Measurements from ENCODE around the gene INSL3. TPM values are rescaled to one million over a fixed set of nuclear protein-coding genes. Genes with fewer than 3 reads are reported as not detected.

Gene INSL3
- polyA plus RNA-seq (2012; ENCODE audit: low read depth, missing spikeins) = 3.8 TPM

DNA sequence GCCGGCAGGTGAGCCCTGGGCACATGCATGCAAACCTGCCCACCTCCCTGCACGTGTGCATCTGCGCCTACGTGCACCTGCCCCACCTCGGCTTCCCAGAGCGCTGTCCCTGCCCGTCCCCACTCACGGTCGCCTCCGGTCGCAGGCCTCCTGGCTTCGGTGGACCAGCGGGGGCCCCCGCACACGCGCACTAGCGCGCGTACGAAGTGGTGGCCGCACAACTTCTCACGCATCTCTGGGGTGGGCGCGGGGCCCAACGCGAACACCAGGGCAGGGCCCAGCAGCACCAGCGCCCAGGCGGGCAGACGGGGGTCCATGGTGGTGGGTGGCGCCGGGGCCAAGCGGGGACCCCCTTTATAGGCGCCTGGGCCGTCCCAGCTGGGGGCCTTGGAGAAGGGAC lies at the start of gene INSL3:
Gene INSL3, minus strand, starts transcription at position 330 of the 400 bp plus-strand sequence. Its CDS starts 13 bp downstream, at position 317.
- no peak for FAIRE-seq
- DNase-seq (ENCODE audit: insufficient read length, low spot score) = no peak
- TF ChIP-seq TAF1 (IDR thresholded peaks at IDR 0.05; ENCODE audit: low read depth, low read length) (no peak), POLR2A (IDR thresholded peaks at IDR 0.05; ENCODE audit: low read depth, low read length) (no peak), PAX5 (IDR thresholded peaks at IDR 0.05; ENCODE audit: insufficient read depth, low read length, severe bottlenecking) (no peak), POU2F2 (IDR thresholded peaks at IDR 0.05; ENCODE audit: low read depth, low read length) (no peak), SPI1 (IDR thresholded peaks at IDR 0.05; ENCODE audit: low read depth, low read length) (no peak), POLR2AphosphoS5 (IDR thresholded peaks at IDR 0.05; ENCODE audit: low read depth, low read length) (no peak)

DNA sequence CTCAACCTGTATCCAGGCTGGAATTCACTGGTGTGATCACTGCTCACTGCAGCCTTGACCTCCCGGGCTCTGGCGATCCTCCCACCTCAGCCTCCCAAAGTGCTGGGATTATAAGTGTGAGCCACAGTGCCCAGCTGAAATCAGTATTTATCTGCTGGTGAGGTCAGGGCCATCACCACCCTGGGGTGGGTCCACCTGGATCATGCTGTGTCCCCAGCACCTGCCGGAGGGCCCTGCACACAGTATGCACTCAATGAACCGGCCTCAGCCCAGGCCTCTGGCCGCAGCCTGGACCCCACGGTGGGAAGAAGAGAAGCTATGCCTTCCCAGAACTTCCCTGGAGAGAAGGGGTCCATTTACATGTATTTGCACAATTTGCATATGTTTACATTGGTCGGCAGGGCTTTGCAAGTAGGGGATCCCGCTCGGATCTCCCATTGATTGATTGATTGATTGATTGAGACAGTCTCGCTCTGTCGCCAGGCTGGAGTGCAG lies 47.8 kb upstream of the INSL3 start:
- DNase-seq (ENCODE audit: insufficient read length, low spot score) (no peak), FAIRE-seq (no peak)
- TF ChIP-seq POLR2A (IDR thresholded peaks at IDR 0.05; ENCODE audit: low read depth, low read length) (no peak), TAF1 (IDR thresholded peaks at IDR 0.05; ENCODE audit: low read depth, low read length) (no peak), POU2F2 (IDR thresholded peaks at IDR 0.05; ENCODE audit: low read depth, low read length) (no peak), PAX5 (IDR thresholded peaks at IDR 0.05; ENCODE audit: insufficient read depth, low read length, severe bottlenecking) (no peak), POLR2AphosphoS5 (IDR thresholded peaks at IDR 0.05; ENCODE audit: low read depth, low read length) (no peak), SPI1 (IDR thresholded peaks at IDR 0.05; ENCODE audit: low read depth, low read length) (no peak)

- FAIRE-seq = no peak
- DNase-seq (ENCODE audit: insufficient read length, low spot score) = no peak
- no peak for TF ChIP-seq TAF1 (IDR thresholded peaks at IDR 0.05; ENCODE audit: low read depth, low read length)
- no peak for TF ChIP-seq POLR2A (IDR thresholded peaks at IDR 0.05; ENCODE audit: low read depth, low read length)
- TF ChIP-seq POU2F2 (IDR thresholded peaks at IDR 0.05; ENCODE audit: low read depth, low read length) = no peak
- no peak for TF ChIP-seq PAX5 (IDR thresholded peaks at IDR 0.05; ENCODE audit: insufficient read depth, low read length, severe bottlenecking)
Observed at GRCh38 chr19:17868669-17869068, 47.4 kb upstream of the INSL3 start.

- no peak for DNase-seq (ENCODE audit: insufficient read length, low spot score)
- FAIRE-seq = no peak
- TF ChIP-seq POU2F2 (IDR thresholded peaks at IDR 0.05; ENCODE audit: low read depth, low read length) = no peak
- TF ChIP-seq POLR2A (IDR thresholded peaks at IDR 0.05; ENCODE audit: low read depth, low read length) = no peak
- TF ChIP-seq PAX5 (IDR thresholded peaks at IDR 0.05; ENCODE audit: insufficient read depth, low read length, severe bottlenecking) = no peak
- TF ChIP-seq POLR2AphosphoS5 (IDR thresholded peaks at IDR 0.05; ENCODE audit: low read depth, low read length) = no peak
- no peak for TF ChIP-seq SPI1 (IDR thresholded peaks at IDR 0.05; ENCODE audit: low read depth, low read length)
- no peak for TF ChIP-seq TAF1 (IDR thresholded peaks at IDR 0.05; ENCODE audit: low read depth, low read length)
Observed at GRCh38 chr19:17866964-17867486, 45.7 kb upstream of the INSL3 start.

DNA sequence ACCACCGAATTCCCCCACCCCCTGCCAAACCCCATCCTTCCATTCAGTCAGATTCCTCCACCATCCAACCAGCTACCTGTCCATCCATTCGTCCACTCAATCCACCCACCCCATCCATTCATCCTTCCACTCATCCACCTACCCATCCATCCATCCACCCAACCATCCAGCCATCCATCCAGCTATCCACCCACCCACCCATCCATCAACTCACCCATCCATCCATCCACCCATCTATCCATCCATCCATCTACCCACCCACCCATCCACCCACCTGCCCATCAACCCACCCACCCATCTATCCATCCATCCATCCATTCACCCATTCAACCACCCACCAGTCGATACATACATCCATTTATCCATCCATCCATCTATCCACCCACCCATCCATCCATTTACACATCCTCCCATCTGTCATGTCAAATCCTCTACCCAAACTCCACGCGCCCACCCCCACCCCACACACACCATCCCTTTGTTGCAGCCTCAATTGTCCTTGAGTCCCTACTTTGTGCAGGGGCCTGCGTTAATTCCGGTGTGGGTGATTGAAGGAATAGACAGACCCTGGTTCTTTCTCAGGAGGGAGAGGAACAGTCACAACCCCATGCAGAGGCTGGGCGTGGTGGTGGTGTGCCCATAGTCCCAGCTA lies 45.1 kb upstream of the INSL3 start:
- FAIRE-seq = no peak
- TF ChIP-seq POLR2AphosphoS5 (IDR thresholded peaks at IDR 0.05; ENCODE audit: low read depth, low read length) (0 out of 2 replicates have a peak, but pooled peaks have one; percentile 11), PAX5 (IDR thresholded peaks at IDR 0.05; ENCODE audit: insufficient read depth, low read length, severe bottlenecking) (no peak), POLR2A (IDR thresholded peaks at IDR 0.05; ENCODE audit: low read depth, low read length) (no peak)
- no peak for DNase-seq (ENCODE audit: insufficient read length, low spot score)

GRCh38 chr19:17865364-17866311 lies 44.3 kb upstream of the INSL3 start:
- FAIRE-seq = peak; percentile 57
- no peak for TF ChIP-seq SPI1 (IDR thresholded peaks at IDR 0.05; ENCODE audit: low read depth, low read length)
- TF ChIP-seq POLR2A (IDR thresholded peaks at IDR 0.05; ENCODE audit: low read depth, low read length) = peak; percentile 73
- TF ChIP-seq POU2F2 (IDR thresholded peaks at IDR 0.05; ENCODE audit: low read depth, low read length) = peak; percentile 10; the same call in 1 of the 2 replicates
- TF ChIP-seq TAF1 (IDR thresholded peaks at IDR 0.05; ENCODE audit: low read depth, low read length) = no peak
- peak; percentile 84 for TF ChIP-seq POLR2AphosphoS5 (IDR thresholded peaks at IDR 0.05; ENCODE audit: low read depth, low read length)
- no peak for DNase-seq (ENCODE audit: insufficient read length, low spot score)

GRCh38 chr19:17863520-17864182 lies 42.3 kb upstream of the INSL3 start:
- FAIRE-seq (no peak), DNase-seq (ENCODE audit: insufficient read length, low spot score) (no peak)
- TF ChIP-seq PAX5 (IDR thresholded peaks at IDR 0.05; ENCODE audit: insufficient read depth, low read length, severe bottlenecking) = no peak
- TF ChIP-seq POLR2AphosphoS5 (IDR thresholded peaks at IDR 0.05; ENCODE audit: low read depth, low read length) = no peak; the same call in 1 of the 2 replicates
- no peak for TF ChIP-seq TAF1 (IDR thresholded peaks at IDR 0.05; ENCODE audit: low read depth, low read length)
- no peak for TF ChIP-seq POLR2A (IDR thresholded peaks at IDR 0.05; ENCODE audit: low read depth, low read length)

DNA sequence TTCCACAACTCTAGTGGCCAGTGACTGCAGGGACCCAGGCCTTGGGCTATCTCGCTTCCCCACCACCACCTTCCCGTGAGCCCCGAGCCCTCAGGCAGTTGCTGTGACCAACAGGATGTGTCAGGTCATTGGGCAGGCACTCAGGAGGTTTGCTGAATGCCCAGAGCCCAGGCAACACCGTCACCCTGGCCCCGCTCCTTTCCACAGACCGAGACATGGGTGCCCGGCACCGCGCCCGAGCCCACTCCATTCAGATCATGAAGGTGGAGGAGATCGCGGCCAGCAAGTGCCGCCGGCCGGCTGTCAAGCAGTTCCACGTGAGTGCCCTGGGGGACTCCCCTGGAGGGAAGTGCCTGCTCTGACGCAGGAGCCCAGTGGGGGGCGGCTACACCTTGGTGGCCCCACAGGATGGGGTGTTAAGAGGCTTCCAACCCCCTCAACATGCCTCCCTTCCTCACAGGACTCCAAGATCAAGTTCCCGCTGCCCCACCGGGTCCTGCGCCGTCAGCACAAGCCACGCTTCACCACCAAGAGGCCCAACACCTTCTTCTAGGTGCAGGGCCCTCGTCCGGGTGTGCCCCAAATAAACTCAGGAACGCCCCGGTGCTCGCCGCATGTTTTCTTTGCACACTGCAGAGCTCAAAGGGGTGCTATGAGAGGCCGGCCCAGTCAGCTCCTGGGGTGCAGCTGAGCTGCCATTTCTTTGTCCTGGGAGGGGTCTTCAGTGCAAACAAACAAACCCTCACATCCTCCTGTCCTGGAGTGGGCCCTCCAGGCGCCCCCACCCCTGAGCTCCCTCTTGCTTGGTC lies 41.6 kb upstream of the INSL3 start:
- FAIRE-seq = no peak

More for the DNA sequence above, 41.6 kb upstream of the INSL3 start:
- DNase-seq (ENCODE audit: insufficient read length, low spot score) = no peak
- no peak for TF ChIP-seq POLR2AphosphoS5 (IDR thresholded peaks at IDR 0.05; ENCODE audit: low read depth, low read length)
- no peak for TF ChIP-seq TAF1 (IDR thresholded peaks at IDR 0.05; ENCODE audit: low read depth, low read length)
- no peak; the same call in 1 of the 2 replicates for TF ChIP-seq POLR2A (IDR thresholded peaks at IDR 0.05; ENCODE audit: low read depth, low read length)
- no peak for TF ChIP-seq POU2F2 (IDR thresholded peaks at IDR 0.05; ENCODE audit: low read depth, low read length)
- TF ChIP-seq SPI1 (IDR thresholded peaks at IDR 0.05; ENCODE audit: low read depth, low read length) = no peak
- peak; percentile 23 for TF ChIP-seq PAX5 (IDR thresholded peaks at IDR 0.05; ENCODE audit: insufficient read depth, low read length, severe bottlenecking)
